Keratinocyte (primary cell): Measurements from ENCODE around the gene PADI1. TPM values are rescaled to one million over a fixed set of nuclear protein-coding genes. Genes with fewer than 3 reads are reported as not detected.
A peak's percentile ranks its signal among the peaks of the same experiment; 100 is the strongest.

ENCODE experiments used
- DNase-seq: peaks from one replicate; pipeline ENCODE4 v3.0.0-alpha.2; 2011; ENCODE audit warnings: low read depth, missing footprints, low spot score
- FAIRE-seq: peaks from 2 replicates; lab custom pipeline; 2011; peaks lifted over from hg19 to GRCh38; lab: Jason Lieb, UNC
- H2AFZ ChIP-seq: 2 replicates; pipeline ENCODE4 v1.6.0; 2012; ENCODE audit warnings: low read length, control low read depth, inconsistent platforms; ENCODE audit not compliant: control insufficient read depth
- H3K27ac ChIP-seq: 2 replicates; pipeline ENCODE4 v1.5.1; 2011; ENCODE audit warnings: low read length; ENCODE audit not compliant: control insufficient read depth, insufficient read depth
- H3K27me3 ChIP-seq: 3 replicates; pipeline ENCODE4 v1.6.0; 2011; ENCODE audit warnings: low read length; ENCODE audit not compliant: control insufficient read depth, insufficient read depth; ENCODE audit errors: extremely low read depth
- H3K36me3 ChIP-seq, 2 experiments: 2 replicates in 1 of 2; 3 replicates in 1 of 2; pipeline ENCODE4 v1.5.1; 2011; ENCODE audit warnings: low read length in 2 of 2, mild to moderate bottlenecking in 1 of 2; ENCODE audit not compliant: control insufficient read depth in 2 of 2, insufficient read depth in 2 of 2; ENCODE audit errors: extremely low read depth in 1 of 2
- H3K4me1 ChIP-seq: 3 replicates; pipeline ENCODE4 v1.5.1; 2011; ENCODE audit warnings: low read length; ENCODE audit not compliant: control insufficient read depth, insufficient read depth; ENCODE audit errors: extremely low read depth
- H3K4me2 ChIP-seq: 3 replicates; pipeline ENCODE4 v1.6.0; 2011; ENCODE audit warnings: low read depth, low read length; ENCODE audit not compliant: control insufficient read depth, insufficient read depth; ENCODE audit errors: extremely low read depth
- H3K4me3 ChIP-seq, 3 experiments: fragments of 200-600 bp in 1 of 3; sonication (generic) in 1 of 3; 2 replicates in 2 of 3; 3 replicates in 1 of 3; pipeline ENCODE4 v1.5.1; 2011 to 2016; ENCODE audit warnings: low read length in 3 of 3, mild to moderate bottlenecking in 3 of 3, control low read depth in 2 of 3, inconsistent platforms in 1 of 3, low read depth in 1 of 3, mixed read lengths in 1 of 3, mixed run types in 1 of 3, moderate library complexity in 1 of 3; ENCODE audit not compliant: control insufficient read depth in 2 of 3, insufficient read depth in 2 of 3; ENCODE audit errors: extremely low read depth in 1 of 3
- H3K79me2 ChIP-seq: 2 replicates; pipeline ENCODE4 v1.6.0; 2012; ENCODE audit warnings: low read length; ENCODE audit not compliant: control insufficient read depth, insufficient read depth
- H3K9ac ChIP-seq: 3 replicates; pipeline ENCODE4 v1.6.0; 2011; ENCODE audit warnings: low read length; ENCODE audit not compliant: control insufficient read depth, insufficient read depth; ENCODE audit errors: extremely low read depth
- H3K9me1 ChIP-seq: 3 replicates; pipeline ENCODE4 v1.6.0; 2011; ENCODE audit warnings: low read length; ENCODE audit not compliant: control insufficient read depth, insufficient read depth; ENCODE audit errors: extremely low read depth
- H3K9me3 ChIP-seq: 2 replicates; pipeline ENCODE4 v1.5.1; 2012; ENCODE audit warnings: low read depth, low read length; ENCODE audit not compliant: control insufficient read depth
- H4K20me1 ChIP-seq: 3 replicates; pipeline ENCODE4 v1.6.0; 2011; ENCODE audit warnings: low read length; ENCODE audit not compliant: control insufficient read depth, insufficient read depth; ENCODE audit errors: extremely low read depth
- EZH2 ChIP-seq: IDR thresholded peaks from one replicate; pipeline ENCODE4 v1.6.1; 2012; ENCODE audit warnings: inconsistent platforms, mild to moderate bottlenecking, low read length, moderate library complexity
- dilution Hi-C: fragments of 300-500 bp; cut with MboI; formaldehyde crosslinking; loops from one replicate; pipeline ENCODE4 v1.7.0; 2020; ENCODE audit warnings: low sequenced_read_pairs; ENCODE audit not compliant: extremely low pct_ligation_motif_present
- polyA plus RNA-seq, 5 experiments: library from polyadenylated mRNA; depleted of rRNA in 3 of 5; stranded (reverse) in 3 of 5; stranded (forward) in 1 of 5; unstranded in 1 of 5; fragments of >200 nt; gene quantifications; 1 replicate in 1 of 5; 2 replicates in 3 of 5; 3 replicates in 1 of 5; pipeline versions ENCODE4 v1.2.1 to v1.2.3, GENCODE V29; 2011 to 2012; ENCODE audit warnings: missing spikeins in 2 of 5, low read depth in 1 of 5, low replicate concordance in 1 of 5
- TF ChIP-seq, protein P1 (sequence below), 3 experiments: IDR thresholded peaks in 1 of 3; conservative IDR thresholded peaks in 1 of 3; optimal IDR thresholded peaks in 1 of 3; 2 replicates in 2 of 3; 3 replicates in 1 of 3; pipeline versions ENCODE3 to v1.5.1; 2011; ENCODE audit warnings: low read length in 3 of 3, mild to moderate bottlenecking in 3 of 3, moderate library complexity in 2 of 3, control low read depth in 1 of 3, inconsistent platforms in 1 of 3; ENCODE audit not compliant: insufficient read depth in 2 of 3; ENCODE audit errors: extremely low read depth in 1 of 3

PADI1 gene
- polyA plus RNA-seq, 1 donor (not counting 4 experiments of a cell fraction or from before 2014, with no cell fraction given): 0.96 TPM

- Histone ChIP-seq H3K79me2 (no peaks in the 10 kb centered on the region), H3K9me3 (no peaks in the 10 kb centered on the region), H3K9ac (peak overlapping the region; percentile 53), H3K27ac (peak overlapping the region; percentile 77), H3K4me3 (peak overlapping the region in 2 of 3 experiments; percentile 32 to 36), H4K20me1 (no peaks in the 10 kb centered on the region), H3K27me3 (no peaks in the 10 kb centered on the region), H3K36me3 (no peaks in the 10 kb centered on the region), H3K4me1 (peaks cover 54% of the 10 kb centered on the region), H3K9me1 (no peaks in the 10 kb centered on the region), H3K4me2 (peak overlapping the region; percentile 70), H2AFZ (no peak overlapping the region)
- dilution Hi-C loops: loop anchor here (10.0 kb wide), 1 partner anchor 65 kb away; no protein-coding TSS in a partner anchor
- peak; percentile 95 for FAIRE-seq
- no peak for DNase-seq
- TF ChIP-seq EZH2: no peak
- TF ChIP-seq, protein P1, sequence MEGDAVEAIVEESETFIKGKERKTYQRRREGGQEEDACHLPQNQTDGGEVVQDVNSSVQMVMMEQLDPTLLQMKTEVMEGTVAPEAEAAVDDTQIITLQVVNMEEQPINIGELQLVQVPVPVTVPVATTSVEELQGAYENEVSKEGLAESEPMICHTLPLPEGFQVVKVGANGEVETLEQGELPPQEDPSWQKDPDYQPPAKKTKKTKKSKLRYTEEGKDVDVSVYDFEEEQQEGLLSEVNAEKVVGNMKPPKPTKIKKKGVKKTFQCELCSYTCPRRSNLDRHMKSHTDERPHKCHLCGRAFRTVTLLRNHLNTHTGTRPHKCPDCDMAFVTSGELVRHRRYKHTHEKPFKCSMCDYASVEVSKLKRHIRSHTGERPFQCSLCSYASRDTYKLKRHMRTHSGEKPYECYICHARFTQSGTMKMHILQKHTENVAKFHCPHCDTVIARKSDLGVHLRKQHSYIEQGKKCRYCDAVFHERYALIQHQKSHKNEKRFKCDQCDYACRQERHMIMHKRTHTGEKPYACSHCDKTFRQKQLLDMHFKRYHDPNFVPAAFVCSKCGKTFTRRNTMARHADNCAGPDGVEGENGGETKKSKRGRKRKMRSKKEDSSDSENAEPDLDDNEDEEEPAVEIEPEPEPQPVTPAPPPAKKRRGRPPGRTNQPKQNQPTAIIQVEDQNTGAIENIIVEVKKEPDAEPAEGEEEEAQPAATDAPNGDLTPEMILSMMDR (optimal IDR thresholded peaks at IDR 0.05 in 1 of 3, IDR thresholded peaks at IDR 0.05 in 1 of 3, conservative IDR thresholded peaks at IDR 0.05 in 1 of 3; ENCODE audit: extremely low read depth in 1 of 3, insufficient read depth in 2 of 3, low read length in 3 of 3): no peak
Measured at GRCh38 chr1:17289721-17290120, 84.8 kb downstream of the PADI1 start.

GRCh38 chr1:17290553-17290952 lies 85.6 kb downstream of the PADI1 start:
- Histone ChIP-seq H3K4me2 (no peak overlapping the region), H3K79me2 (no peaks in the 10 kb centered on the region), H3K27me3 (no peaks in the 10 kb centered on the region), H3K4me1 (peaks cover 54% of the 10 kb centered on the region), H3K36me3 (no peaks in the 10 kb centered on the region), H2AFZ (no peak overlapping the region), H3K9me1 (no peaks in the 10 kb centered on the region), H4K20me1 (no peaks in the 10 kb centered on the region), H3K4me3 (no peak overlapping the region), H3K27ac (no peak overlapping the region), H3K9me3 (no peaks in the 10 kb centered on the region), H3K9ac (no peak overlapping the region)
- DNase-seq: no peak
- TF ChIP-seq EZH2: no peak
- TF ChIP-seq, protein P1 (optimal IDR thresholded peaks at IDR 0.05 in 1 of 3, IDR thresholded peaks at IDR 0.05 in 1 of 3, conservative IDR thresholded peaks at IDR 0.05 in 1 of 3; ENCODE audit: extremely low read depth in 1 of 3, insufficient read depth in 2 of 3, low read length in 3 of 3): no peak
- FAIRE-seq: peak; percentile 58
- dilution Hi-C loops: no loop called here
